T-helper 17 cell (primary cell): ENCODE measurements around the gene PHF20. TPM values are rescaled to one million over a fixed set of nuclear protein-coding genes. Genes with fewer than 3 reads are reported as not detected.
"Not testable (repeated sequence)": the region's sequence is repeated elsewhere in the genome, so short reads cannot be mapped to it uniquely, and the experiment has no call there.

Experiments used
- ATAC-seq: fragments of 150-1000 bp; cut with Tn5 transposase; 2 replicates; pipeline ENCODE4 v1.10.0; 2021; ENCODE audit warnings: mild to moderate bottlenecking, moderate library complexity
- DNase-seq, 3 donors: peaks; one replicate each; pipeline versions ENCODE4 v3.0.0 to v3.0.0-alpha.2; 2020 to 2021
- H3K9me3 ChIP-seq: one replicate; pipeline ENCODE4 v1.7.0; 2013; ENCODE audit warnings: low read length, mild to moderate bottlenecking; ENCODE audit not compliant: control insufficient read depth, poor library complexity, severe bottlenecking
- H3K27ac Mint-ChIP-seq: one replicate; pipeline ENCODE4 v1.8.0; 2022; ENCODE audit warnings: mild to moderate bottlenecking, moderate library complexity, mixed read lengths
- H3K27me3 Mint-ChIP-seq: one replicate; pipeline ENCODE4 v1.8.0; 2022; ENCODE audit warnings: mixed read lengths
- H3K36me3 Mint-ChIP-seq: one replicate; pipeline ENCODE4 v1.8.0; 2022; ENCODE audit warnings: low read depth, mixed read lengths
- H3K4me1 Mint-ChIP-seq: one replicate; pipeline ENCODE4 v1.8.0; 2022; ENCODE audit warnings: mild to moderate bottlenecking, mixed read lengths
- H3K4me3 Mint-ChIP-seq: one replicate; pipeline ENCODE4 v1.8.0; 2022; ENCODE audit warnings: mild to moderate bottlenecking, moderate library complexity, mixed read lengths
- total RNA-seq, 4 donors: library from RNA in 2 of 4; stranded (reverse) in 2 of 4; gene quantifications; one replicate each; pipeline ENCODE4 v1.2.3 and lab custom pipeline; 2022 to 2026

PHF20 gene
- total RNA-seq, 2 donors from 2014 or later, result 121 to 129 TPM

GRCh38 chr20:35776513-35777101, 4.8 kb downstream of the PHF20 start:
- DNase-seq, result no peak
- no peak for ATAC-seq
- H3K36me3 Mint-ChIP-seq, result peaks cover 6% of the 10 kb centered on the region
- H3K4me1 Mint-ChIP-seq, result peaks cover 41% of the 10 kb centered on the region
- H3K4me3 Mint-ChIP-seq, result peak overlapping the region; percentile 63
- peak overlapping the region; percentile 93 for H3K27ac Mint-ChIP-seq
- H3K9me3 ChIP-seq, result no peaks in the 10 kb centered on the region
- H3K27me3 Mint-ChIP-seq, result no peaks in the 10 kb centered on the region

- H3K27me3 Mint-ChIP-seq, result not testable (repeated sequence)
These were observed 12.0 kb downstream of the PHF20 start for GRCh38 chr20:35783811-35784210.

GRCh38 chr20:35785541-35785940, 13.7 kb downstream of the PHF20 start:
- not testable (repeated sequence) for H3K9me3 ChIP-seq, H3K36me3 Mint-ChIP-seq, H3K4me3 Mint-ChIP-seq, DNase-seq, H3K27ac Mint-ChIP-seq, H3K27me3 Mint-ChIP-seq, ATAC-seq
- H3K4me1 Mint-ChIP-seq, result peaks cover 14% of the 10 kb centered on the region

More at GRCh38 chr20:35783811-35784210, 12.0 kb downstream of the PHF20 start:
- H3K27ac Mint-ChIP-seq, DNase-seq, ATAC-seq, H3K9me3 ChIP-seq, H3K36me3 Mint-ChIP-seq: not testable (repeated sequence)
- H3K4me1 Mint-ChIP-seq, result peaks cover 15% of the 10 kb centered on the region
- peak overlapping the region; percentile 9 for H3K4me3 Mint-ChIP-seq

- Mint-ChIP-seq H3K27me3 (no peaks in the 10 kb centered on the region), H3K4me3 (no peak overlapping the region), H3K27ac (no peak overlapping the region), H3K36me3 (no peaks in the 10 kb centered on the region), H3K4me1 (peaks cover 16% of the 10 kb centered on the region)
- ATAC-seq, result no peak
- no peak for DNase-seq
- H3K9me3 ChIP-seq, result no peaks in the 10 kb centered on the region
These were observed 17.0 kb downstream of the PHF20 start for GRCh38 chr20:35788796-35789195.

DNA sequence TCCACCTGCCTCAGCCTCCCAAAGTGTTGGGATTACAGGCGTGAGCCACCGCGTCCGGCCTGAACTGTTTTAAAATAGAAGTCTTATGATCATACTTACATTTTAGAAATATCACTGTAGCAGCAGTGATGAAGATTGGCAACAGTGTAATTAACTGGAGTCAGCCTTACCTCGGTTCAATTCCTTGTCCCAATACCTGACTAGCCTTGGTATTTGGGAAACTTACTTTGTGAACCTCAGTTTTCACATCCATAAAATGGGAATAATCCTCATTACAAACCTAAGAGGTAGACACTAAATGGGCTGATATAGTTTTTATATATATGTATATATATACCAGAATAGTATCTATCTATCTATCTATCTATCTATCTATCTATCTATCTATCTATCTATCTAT, 19.3 kb downstream of the PHF20 start:
- no peaks in the 10 kb centered on the region for H3K27me3 Mint-ChIP-seq
- no peak for ATAC-seq
- H3K9me3 ChIP-seq, result no peaks in the 10 kb centered on the region
- H3K4me1 Mint-ChIP-seq, result peaks cover 18% of the 10 kb centered on the region
- DNase-seq, result no peak
- no peaks in the 10 kb centered on the region for H3K36me3 Mint-ChIP-seq
- no peak overlapping the region for H3K4me3 Mint-ChIP-seq
- H3K27ac Mint-ChIP-seq, result no peak overlapping the region

- Mint-ChIP-seq H3K4me3 (no peak overlapping the region), H3K27ac (no peak overlapping the region), H3K36me3 (no peaks in the 10 kb centered on the region), H3K4me1 (peaks cover 16% of the 10 kb centered on the region), H3K27me3 (no peaks in the 10 kb centered on the region)
- DNase-seq, result no peak
- no peak for ATAC-seq
- no peaks in the 10 kb centered on the region for H3K9me3 ChIP-seq
These were observed 20.0 kb downstream of the PHF20 start for GRCh38 chr20:35791821-35792220.

GRCh38 chr20:35792740-35793139, 20.9 kb downstream of the PHF20 start:
- H3K9me3 ChIP-seq, result no peaks in the 10 kb centered on the region
- ATAC-seq (no peak), DNase-seq (no peak)
- H3K4me1 Mint-ChIP-seq, result peaks cover 16% of the 10 kb centered on the region
- no peaks in the 10 kb centered on the region for H3K27me3 Mint-ChIP-seq
- no peak overlapping the region for H3K4me3 Mint-ChIP-seq
- no peak overlapping the region for H3K27ac Mint-ChIP-seq
- H3K36me3 Mint-ChIP-seq, result no peaks in the 10 kb centered on the region

DNA sequence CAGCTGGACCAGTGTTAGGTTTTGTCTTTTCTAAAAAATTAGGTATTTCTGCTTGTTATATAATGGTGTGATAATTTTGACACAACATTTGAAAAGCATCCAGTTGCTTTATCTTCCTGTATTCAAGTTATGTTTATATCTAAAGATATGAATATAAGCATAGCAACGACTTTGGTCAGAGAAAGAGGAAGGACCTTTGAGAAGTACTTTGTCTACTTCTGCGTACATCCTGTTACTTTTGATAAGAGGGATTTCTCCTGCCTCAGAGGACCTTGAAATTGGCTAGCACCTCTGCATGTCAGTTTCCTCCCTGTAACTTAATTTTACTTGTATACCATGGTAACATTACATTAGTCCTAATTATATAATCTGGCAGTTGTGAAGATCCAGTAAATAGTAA, 24.8 kb downstream of the PHF20 start:
- peaks cover 19% of the 10 kb centered on the region for H3K4me1 Mint-ChIP-seq
- no peak overlapping the region for H3K4me3 Mint-ChIP-seq
- peaks cover 2% of the 10 kb centered on the region for H3K36me3 Mint-ChIP-seq
- DNase-seq, result no peak
- no peak overlapping the region for H3K27ac Mint-ChIP-seq
- H3K9me3 ChIP-seq, result no peaks in the 10 kb centered on the region
- peak; percentile 77 for ATAC-seq
- H3K27me3 Mint-ChIP-seq, result no peaks in the 10 kb centered on the region

- peaks cover 7% of the 10 kb centered on the region for H3K36me3 Mint-ChIP-seq
- peak overlapping the region; percentile 79 for H3K27ac Mint-ChIP-seq
- H3K9me3 ChIP-seq, result no peaks in the 10 kb centered on the region
- DNase-seq (no peak), ATAC-seq (no peak)
- H3K4me3 Mint-ChIP-seq, result no peak overlapping the region
- H3K27me3 Mint-ChIP-seq, result no peaks in the 10 kb centered on the region
- peaks cover 14% of the 10 kb centered on the region for H3K4me1 Mint-ChIP-seq
These were observed 30.1 kb downstream of the PHF20 start for GRCh38 chr20:35801865-35802264.

GRCh38 chr20:35806075-35806474, 34.3 kb downstream of the PHF20 start:
- H3K4me3 Mint-ChIP-seq, result no peak overlapping the region
- no peaks in the 10 kb centered on the region for H3K27me3 Mint-ChIP-seq
- H3K27ac Mint-ChIP-seq, result no peak overlapping the region
- H3K36me3 Mint-ChIP-seq, result peaks cover 10% of the 10 kb centered on the region
- DNase-seq (no peak), ATAC-seq (no peak)
- H3K9me3 ChIP-seq, result no peaks in the 10 kb centered on the region
- peaks cover 17% of the 10 kb centered on the region for H3K4me1 Mint-ChIP-seq

GRCh38 chr20:35807877-35808276, 36.1 kb downstream of the PHF20 start:
- Mint-ChIP-seq H3K4me3 (no peak overlapping the region), H3K4me1 (peaks cover 12% of the 10 kb centered on the region), H3K27ac (no peak overlapping the region), H3K27me3 (no peaks in the 10 kb centered on the region), H3K36me3 (peaks cover 5% of the 10 kb centered on the region)
- ATAC-seq (no peak), DNase-seq (no peak)
- H3K9me3 ChIP-seq, result no peaks in the 10 kb centered on the region

DNA sequence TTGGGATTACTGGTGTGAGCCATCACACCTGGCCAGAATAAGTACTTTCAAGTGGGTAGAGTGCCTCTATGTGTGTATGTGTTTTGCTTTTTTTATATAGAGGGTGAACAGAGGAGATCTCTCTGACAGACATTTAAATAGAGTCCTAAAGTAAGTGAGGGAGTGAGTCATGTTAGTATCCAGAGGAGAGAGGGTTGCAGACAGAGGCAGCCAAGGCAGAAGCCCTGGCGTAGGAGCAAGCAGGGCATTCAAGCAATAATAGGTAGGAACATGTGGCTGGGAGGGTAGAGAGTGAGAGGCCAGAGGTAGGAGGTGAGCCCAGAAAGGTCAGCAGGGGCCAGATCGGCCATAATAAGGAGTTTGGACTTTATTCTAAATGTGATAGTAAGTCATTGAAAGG, 48.9 kb downstream of the PHF20 start:
- Mint-ChIP-seq H3K4me1 (peaks cover 30% of the 10 kb centered on the region), H3K4me3 (no peak overlapping the region), H3K36me3 (peaks cover 7% of the 10 kb centered on the region), H3K27ac (peak overlapping the region; percentile 95), H3K27me3 (no peaks in the 10 kb centered on the region)
- DNase-seq (no peak), ATAC-seq (no peak)
- no peaks in the 10 kb centered on the region for H3K9me3 ChIP-seq

DNA sequence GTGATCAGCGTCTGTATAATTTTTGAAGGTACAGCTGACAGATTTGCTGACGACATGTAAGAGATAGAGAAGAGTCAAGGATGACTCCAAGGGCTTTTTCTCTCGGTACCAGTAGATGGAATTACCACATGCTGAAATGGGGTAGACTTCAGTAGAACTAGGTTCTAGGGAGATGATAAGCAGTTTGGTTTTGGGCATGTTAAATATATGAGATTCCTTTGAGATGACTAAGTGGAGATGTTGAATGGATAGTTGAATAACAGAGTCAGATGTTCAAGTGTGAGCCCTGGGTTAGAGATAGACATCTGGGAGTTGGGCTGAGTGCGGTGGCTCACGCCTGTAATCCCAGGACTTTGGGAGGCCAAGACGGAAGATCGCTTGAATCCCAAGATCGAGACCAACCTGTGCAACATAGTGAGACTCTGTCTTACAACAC, 50.0 kb downstream of the PHF20 start:
- no peak for ATAC-seq
- H3K36me3 Mint-ChIP-seq, result peaks cover 10% of the 10 kb centered on the region
- no peaks in the 10 kb centered on the region for H3K27me3 Mint-ChIP-seq
- H3K9me3 ChIP-seq, result no peaks in the 10 kb centered on the region
- H3K27ac Mint-ChIP-seq, result peak overlapping the region; percentile 95
- no peak for DNase-seq
- no peak overlapping the region for H3K4me3 Mint-ChIP-seq
- H3K4me1 Mint-ChIP-seq, result peaks cover 39% of the 10 kb centered on the region

DNA sequence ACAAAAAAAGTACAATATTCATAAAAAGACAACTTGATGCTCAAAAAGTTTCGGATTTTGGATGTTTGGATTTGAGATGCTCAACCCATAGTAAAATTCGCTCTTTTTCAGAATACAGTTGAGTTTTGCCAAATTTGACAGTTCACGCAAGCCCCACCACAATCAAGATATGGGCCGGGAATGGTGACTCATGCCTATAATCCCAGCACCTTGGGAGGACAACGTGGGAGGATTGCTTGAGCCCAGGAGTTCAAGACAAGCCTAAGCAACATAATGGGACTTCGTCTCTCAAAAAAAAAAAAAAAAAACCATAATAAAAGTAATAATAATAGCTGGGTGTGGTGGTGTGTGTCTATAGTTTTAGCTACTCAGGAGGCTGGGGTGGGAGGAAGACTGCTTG, 51.3 kb downstream of the PHF20 start:
- DNase-seq, result no peak
- no peak overlapping the region for H3K27ac Mint-ChIP-seq
- H3K9me3 ChIP-seq, result no peaks in the 10 kb centered on the region
- H3K4me1 Mint-ChIP-seq, result peaks cover 39% of the 10 kb centered on the region
- no peaks in the 10 kb centered on the region for H3K27me3 Mint-ChIP-seq
- no peak for ATAC-seq
- no peak overlapping the region for H3K4me3 Mint-ChIP-seq
- H3K36me3 Mint-ChIP-seq, result peaks cover 10% of the 10 kb centered on the region
